Measurements from ENCODE around the gene COL9A1. TPM values are rescaled to one million over a fixed set of nuclear protein-coding genes. Genes with fewer than 3 reads are reported as not detected.

COL9A1 gene
- total RNA-seq, 2 donors from 2014 or later, result 5.8 to 10.0 TPM

DNA sequence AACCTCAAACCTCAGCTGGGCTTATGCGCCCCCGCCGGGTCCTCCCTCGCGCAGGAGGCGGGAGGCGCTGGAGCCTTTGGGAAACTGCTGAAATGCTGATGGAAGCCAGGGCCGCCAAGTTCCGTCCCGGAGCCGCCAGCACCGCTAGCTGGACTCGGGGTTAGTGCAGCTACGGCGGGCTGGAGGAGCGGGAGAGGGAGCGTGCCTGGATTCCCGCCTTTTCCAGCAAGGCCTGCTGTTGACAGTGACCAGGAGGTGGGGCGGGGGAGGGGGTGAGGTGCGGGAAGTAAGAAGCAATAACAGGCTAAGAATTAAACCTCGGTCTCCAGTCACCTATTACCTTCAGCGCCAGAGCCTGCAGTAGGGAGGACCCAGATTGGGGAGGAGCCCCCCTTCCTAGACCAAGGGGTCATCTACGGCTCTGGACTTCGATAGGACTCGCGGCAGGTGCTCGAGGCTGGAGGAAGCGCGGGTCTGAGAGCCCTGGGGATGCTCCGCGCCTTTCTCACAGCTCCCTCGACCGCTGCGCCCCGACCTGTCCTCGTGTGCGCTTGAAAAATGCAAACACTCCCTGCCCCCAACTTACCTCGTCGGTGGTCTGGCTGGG, 20.5 kb downstream of the COL9A1 start:
- Histone ChIP-seq H3K36me3 (ENCODE audit: control insufficient read depth, insufficient read depth, low read length) (no peaks in the 10 kb centered on the region), H3K4me3 (ENCODE audit: low read length) (peak overlapping the region; percentile 76), H3K27me3 (ENCODE audit: control insufficient read depth, insufficient read depth, low read length, poor library complexity, severe bottlenecking) (peaks cover 37% of the 10 kb centered on the region), H3K9me3 (ENCODE audit: control insufficient read depth, low read length) (no peaks in the 10 kb centered on the region), H3K4me1 (ENCODE audit: control insufficient read depth, insufficient read depth, low read length) (no peaks in the 10 kb centered on the region), H3K9ac (ENCODE audit: extremely low read depth, low read length, poor library complexity, severe bottlenecking) (no peak overlapping the region), H3K27ac (ENCODE audit: low read depth, low read length) (no peak overlapping the region)
- Mint-ChIP-seq H3K27me3 (ENCODE audit: insufficient read depth) (peaks cover 68% of the 10 kb centered on the region), H3K4me3 (peak overlapping the region; percentile 68), H3K36me3 (ENCODE audit: low read depth) (no peaks in the 10 kb centered on the region), H3K27ac (no peak overlapping the region), H3K4me1 (no peaks in the 10 kb centered on the region), H3K9me3 (peaks cover 4% of the 10 kb centered on the region)
- DNase-seq, result peak; percentile 85
- WGBS, 2 experiments (ENCODE audit: insufficient coverage in 1 of 2, insufficient read length in 1 of 2), result 0 to 7% methylated on average over 1 to 39 of the region's 39 CpGs
- TF ChIP-seq, protein P1, sequence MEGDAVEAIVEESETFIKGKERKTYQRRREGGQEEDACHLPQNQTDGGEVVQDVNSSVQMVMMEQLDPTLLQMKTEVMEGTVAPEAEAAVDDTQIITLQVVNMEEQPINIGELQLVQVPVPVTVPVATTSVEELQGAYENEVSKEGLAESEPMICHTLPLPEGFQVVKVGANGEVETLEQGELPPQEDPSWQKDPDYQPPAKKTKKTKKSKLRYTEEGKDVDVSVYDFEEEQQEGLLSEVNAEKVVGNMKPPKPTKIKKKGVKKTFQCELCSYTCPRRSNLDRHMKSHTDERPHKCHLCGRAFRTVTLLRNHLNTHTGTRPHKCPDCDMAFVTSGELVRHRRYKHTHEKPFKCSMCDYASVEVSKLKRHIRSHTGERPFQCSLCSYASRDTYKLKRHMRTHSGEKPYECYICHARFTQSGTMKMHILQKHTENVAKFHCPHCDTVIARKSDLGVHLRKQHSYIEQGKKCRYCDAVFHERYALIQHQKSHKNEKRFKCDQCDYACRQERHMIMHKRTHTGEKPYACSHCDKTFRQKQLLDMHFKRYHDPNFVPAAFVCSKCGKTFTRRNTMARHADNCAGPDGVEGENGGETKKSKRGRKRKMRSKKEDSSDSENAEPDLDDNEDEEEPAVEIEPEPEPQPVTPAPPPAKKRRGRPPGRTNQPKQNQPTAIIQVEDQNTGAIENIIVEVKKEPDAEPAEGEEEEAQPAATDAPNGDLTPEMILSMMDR (conservative IDR thresholded peaks at IDR 0.05), result no peak

DNA sequence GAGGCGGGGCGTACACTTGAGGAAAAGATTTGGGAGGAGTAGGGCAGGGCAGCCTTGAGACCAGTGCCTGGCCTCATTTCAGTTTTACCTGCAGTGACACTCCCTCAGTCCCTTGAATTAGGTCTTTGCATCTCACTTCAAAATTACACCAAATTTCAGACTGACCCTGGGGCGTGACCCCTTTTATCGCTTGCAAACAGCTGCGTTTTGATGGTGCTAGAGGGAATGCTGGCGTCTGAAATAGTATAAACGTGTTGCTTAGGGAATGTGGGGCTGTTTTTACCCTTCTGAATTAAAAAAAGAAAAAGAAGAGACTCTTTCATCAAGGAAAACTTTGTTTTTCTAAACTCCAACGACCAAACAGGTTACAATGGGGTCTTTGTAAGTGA, 21.0 kb downstream of the COL9A1 start:
- Mint-ChIP-seq H3K4me1 (no peaks in the 10 kb centered on the region), H3K36me3 (ENCODE audit: low read depth) (no peaks in the 10 kb centered on the region), H3K27me3 (ENCODE audit: insufficient read depth) (peaks cover 68% of the 10 kb centered on the region), H3K4me3 (peak overlapping the region; percentile 68), H3K27ac (no peak overlapping the region), H3K9me3 (peaks cover 4% of the 10 kb centered on the region)
- TF ChIP-seq, protein P1 (conservative IDR thresholded peaks at IDR 0.05), result no peak
- Histone ChIP-seq H3K27ac (ENCODE audit: low read depth, low read length) (no peak overlapping the region), H3K4me3 (ENCODE audit: low read length) (peak overlapping the region; percentile 76), H3K27me3 (ENCODE audit: control insufficient read depth, insufficient read depth, low read length, poor library complexity, severe bottlenecking) (peaks cover 37% of the 10 kb centered on the region), H3K9me3 (ENCODE audit: control insufficient read depth, low read length) (no peaks in the 10 kb centered on the region), H3K36me3 (ENCODE audit: control insufficient read depth, insufficient read depth, low read length) (no peaks in the 10 kb centered on the region), H3K4me1 (ENCODE audit: control insufficient read depth, insufficient read depth, low read length) (no peaks in the 10 kb centered on the region), H3K9ac (ENCODE audit: extremely low read depth, low read length, poor library complexity, severe bottlenecking) (no peak overlapping the region)
- 63% methylated on average over 8 of the region's 8 CpGs; no CpG with 5 or more reads in 1 of the 2 experiments for WGBS, 2 experiments (ENCODE audit: insufficient coverage in 1 of 2, insufficient read length in 1 of 2)
- no peak for DNase-seq

DNA sequence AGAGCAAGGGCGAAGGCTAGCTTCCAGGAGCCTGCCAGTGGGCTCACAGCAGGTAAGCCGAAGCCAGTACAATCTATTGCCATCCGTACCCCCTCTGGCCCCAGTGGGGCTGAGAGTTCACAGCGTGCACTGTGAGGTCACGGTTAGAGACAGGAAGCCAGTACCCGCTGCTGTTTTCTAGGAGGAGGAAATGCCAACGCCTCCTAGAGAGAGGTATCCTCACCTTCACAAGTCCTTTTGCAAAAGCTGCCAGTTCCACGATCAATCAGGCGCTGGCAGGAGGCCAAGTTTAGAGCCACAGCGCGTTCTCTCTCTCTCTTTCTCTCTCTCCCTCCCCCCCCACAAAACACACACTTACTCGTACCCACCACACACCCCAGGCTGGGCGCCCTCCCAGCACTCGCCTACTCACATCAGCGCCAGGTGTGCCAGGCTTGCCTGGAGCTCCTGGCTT, 22.5 kb downstream of the COL9A1 start:
- no peaks in the 10 kb centered on the region for H3K4me1 Mint-ChIP-seq
- H3K27me3 Mint-ChIP-seq (ENCODE audit: insufficient read depth), result peaks cover 61% of the 10 kb centered on the region
- no peak overlapping the region for H3K27ac ChIP-seq (ENCODE audit: low read depth, low read length)
- no peak overlapping the region for H3K4me3 Mint-ChIP-seq
- H3K4me1 ChIP-seq (ENCODE audit: control insufficient read depth, insufficient read depth, low read length), result no peaks in the 10 kb centered on the region
- no peaks in the 10 kb centered on the region for H3K36me3 ChIP-seq (ENCODE audit: control insufficient read depth, insufficient read depth, low read length)
- DNase-seq, result peak; percentile 61
- H3K9me3 Mint-ChIP-seq, result peaks cover 4% of the 10 kb centered on the region
- peaks cover 37% of the 10 kb centered on the region for H3K27me3 ChIP-seq (ENCODE audit: control insufficient read depth, insufficient read depth, low read length, poor library complexity, severe bottlenecking)
- TF ChIP-seq, protein P1 (conservative IDR thresholded peaks at IDR 0.05), result no peak
- H3K36me3 Mint-ChIP-seq (ENCODE audit: low read depth), result no peaks in the 10 kb centered on the region
- H3K4me3 ChIP-seq (ENCODE audit: low read length), result no peak overlapping the region
- H3K9ac ChIP-seq (ENCODE audit: extremely low read depth, low read length, poor library complexity, severe bottlenecking), result no peak overlapping the region
- WGBS, 2 experiments (ENCODE audit: insufficient coverage in 1 of 2, insufficient read length in 1 of 2), result 77 to 88% methylated on average over 3 to 15 of the region's 15 CpGs
- H3K27ac Mint-ChIP-seq, result no peak overlapping the region
- no peaks in the 10 kb centered on the region for H3K9me3 ChIP-seq (ENCODE audit: control insufficient read depth, low read length)

Data from endodermal cell (in vitro differentiated cells).